Raji (cell line): ENCODE results near the gene ADGRF4.

Source experiments
- POLR2A ChIP-seq: IDR thresholded peaks from 2 replicates; pipeline ENCODE4 v1.6.1; 2011; ENCODE audit warnings: low read depth, low read length, control low read depth; ENCODE audit not compliant: insufficient read depth

ADGRF4 gene

DNA sequence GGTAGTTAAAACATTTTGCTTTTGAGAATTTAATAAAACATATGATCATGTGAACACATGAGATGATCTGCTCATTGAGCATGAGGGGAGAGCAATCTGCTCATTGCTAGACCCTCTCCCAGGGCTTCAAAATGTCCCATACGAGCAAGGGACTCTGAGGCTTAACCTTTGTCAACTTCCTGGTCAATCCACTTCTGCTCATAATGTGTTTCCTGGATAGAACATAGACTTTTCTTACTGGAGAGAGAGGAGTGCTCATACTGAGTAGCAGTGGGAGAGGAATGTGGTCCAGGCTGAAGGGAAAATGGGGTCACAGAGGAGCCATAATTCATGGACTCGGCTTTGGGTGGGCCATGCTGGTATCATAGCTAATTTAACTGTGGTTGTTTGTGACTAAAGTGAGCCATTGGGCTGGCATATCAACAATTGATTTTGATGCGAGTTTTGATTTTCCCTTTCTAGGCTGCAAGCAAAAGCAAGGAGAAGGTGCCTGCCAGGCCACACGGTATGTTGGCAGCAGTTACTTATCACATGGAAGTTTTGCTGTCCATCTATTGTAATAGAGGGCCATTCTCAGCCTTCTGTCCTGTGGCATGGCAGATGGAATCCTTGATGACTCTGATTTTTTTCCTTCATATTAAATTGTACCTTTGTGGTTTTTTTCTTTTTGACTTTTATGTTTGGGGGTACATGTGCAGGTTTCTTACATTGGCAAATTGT is 20.8 kb upstream of the ADGRF4 start:
- no peak for TF ChIP-seq POLR2A

DNA sequence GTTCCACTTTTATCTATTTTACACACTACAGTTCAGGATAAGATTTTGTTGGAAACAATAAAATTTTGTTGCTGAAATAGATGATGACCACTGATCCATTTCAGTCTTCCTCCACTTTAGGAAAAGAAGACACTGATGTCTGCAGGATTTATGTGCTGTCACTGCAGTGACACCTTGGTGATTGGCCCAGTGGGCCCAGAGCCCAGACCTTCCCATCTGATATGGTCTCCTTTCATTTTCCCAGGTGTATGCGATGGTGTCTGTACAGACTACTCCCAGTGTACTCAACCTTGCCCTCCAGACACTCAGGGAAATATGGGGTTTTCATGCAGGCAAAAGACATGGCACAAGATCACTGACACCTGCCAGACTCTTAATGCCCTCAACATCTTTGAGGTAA is 19.6 kb upstream of the ADGRF4 start:
- no peak for TF ChIP-seq POLR2A

DNA sequence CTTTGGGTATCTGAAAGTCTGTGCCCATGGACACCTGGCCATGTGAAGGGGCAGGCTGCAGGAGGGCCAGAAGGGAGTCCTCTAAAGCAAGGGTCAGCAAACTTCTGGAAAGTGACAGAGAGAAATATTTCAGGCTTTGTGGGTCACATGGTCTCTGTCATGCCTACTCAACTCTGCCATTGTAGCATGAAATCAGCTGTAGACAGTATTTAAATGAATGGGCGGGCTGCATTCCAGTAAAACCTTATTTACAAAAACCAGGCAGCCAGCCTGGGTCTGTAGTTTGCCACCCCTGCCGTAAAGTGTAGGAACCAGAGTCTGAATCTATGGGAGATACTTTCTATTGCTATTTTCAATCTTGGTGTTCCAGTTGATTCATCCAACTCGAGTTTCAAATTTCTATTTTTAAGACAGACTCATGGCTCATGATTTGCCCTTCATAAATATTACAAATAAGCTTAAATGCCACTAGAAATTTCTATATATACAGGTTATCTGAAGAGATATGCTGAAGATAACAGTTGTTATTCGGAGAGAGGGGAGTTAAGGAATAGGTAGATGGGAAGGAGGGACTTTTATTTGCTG is 19.0 kb upstream of the ADGRF4 start:
- no peak for TF ChIP-seq POLR2A

DNA sequence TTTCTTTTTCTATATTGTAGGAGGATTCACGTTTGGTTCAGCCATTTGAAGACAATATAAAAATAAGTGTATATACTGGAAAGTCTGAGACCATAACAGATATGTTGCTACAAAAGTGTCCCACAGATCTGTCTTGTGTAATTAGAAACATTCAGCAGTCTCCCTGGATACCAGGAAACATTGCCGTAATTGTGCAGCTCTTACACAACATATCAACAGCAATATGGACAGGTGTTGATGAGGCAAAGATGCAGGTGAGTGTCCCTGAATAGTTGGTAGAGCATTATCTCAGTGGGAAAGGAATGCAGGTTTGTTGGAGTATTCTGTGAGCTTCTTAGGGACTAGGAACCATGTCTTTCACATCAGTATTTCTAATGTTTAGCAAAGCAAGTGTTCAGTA is 18.3 kb upstream of the ADGRF4 start:
- TF ChIP-seq POLR2A: no peak

DNA sequence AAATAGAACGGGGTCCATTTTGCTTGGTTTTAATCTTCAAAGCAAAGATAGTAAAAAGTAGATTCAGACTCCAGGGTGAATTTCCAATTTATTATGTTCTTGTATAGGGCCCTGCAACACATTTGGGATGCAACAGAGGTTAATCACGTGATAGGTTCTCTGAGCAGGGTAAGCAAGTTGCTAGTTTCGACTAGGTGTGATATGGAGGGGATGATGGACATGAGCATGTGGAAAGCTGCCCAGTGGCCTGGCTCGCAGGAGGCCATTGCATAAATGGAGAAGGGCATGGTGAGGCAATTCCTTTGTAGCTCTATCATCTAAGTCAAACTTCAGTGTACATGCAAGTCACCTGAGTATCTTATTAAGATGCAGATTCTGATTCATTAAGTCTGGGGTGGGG is 17.7 kb upstream of the ADGRF4 start:
- TF ChIP-seq POLR2A: no peak

DNA sequence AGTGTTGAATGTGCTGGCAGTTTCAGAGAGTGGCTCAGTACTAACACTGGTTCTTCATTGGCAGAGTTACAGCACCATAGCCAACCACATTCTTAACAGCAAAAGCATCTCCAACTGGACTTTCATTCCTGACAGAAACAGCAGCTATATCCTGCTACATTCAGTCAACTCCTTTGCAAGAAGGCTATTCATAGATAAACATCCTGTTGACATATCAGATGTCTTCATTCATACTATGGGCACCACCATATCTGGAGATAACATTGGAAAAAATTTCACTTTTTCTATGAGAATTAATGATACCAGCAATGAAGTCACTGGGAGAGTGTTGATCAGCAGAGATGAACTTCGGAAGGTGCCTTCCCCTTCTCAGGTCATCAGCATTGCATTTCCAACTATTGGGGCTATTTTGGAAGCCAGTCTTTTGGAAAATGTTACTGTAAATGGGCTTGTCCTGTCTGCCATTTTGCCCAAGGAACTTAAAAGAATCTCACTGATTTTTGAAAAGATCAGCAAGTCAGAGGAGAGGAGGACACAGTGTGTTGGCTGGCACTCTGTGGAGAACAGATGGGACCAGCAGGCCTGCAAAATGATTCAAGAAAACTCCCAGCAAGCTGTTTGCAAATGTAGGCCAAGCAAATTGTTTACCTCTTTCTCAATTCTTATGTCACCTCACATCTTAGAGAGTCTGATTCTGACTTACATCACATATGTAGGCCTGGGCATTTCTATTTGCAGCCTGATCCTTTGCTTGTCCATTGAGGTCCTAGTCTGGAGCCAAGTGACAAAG is 17.0 kb upstream of the ADGRF4 start:
- TF ChIP-seq POLR2A: no peak

DNA sequence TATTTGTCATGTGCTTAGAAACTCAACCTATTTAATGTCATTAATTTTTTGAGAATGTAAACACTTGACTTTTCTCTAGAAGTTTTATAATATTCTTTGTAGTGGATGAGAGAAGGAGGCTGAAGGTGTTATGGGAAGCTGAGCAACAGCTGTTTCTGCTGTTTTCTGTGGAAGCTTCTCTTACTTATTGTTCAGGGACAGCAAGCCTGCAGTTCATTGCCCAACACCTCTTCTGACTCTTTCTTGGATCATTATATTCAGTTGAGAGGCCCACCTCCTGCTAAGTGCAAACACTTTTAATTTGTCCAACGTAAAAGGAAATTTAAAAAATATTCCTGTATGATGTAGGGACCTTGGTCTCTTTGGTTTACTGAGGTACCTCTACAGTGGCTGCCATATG is 12.0 kb upstream of the ADGRF4 start:
- TF ChIP-seq POLR2A: no peak

DNA sequence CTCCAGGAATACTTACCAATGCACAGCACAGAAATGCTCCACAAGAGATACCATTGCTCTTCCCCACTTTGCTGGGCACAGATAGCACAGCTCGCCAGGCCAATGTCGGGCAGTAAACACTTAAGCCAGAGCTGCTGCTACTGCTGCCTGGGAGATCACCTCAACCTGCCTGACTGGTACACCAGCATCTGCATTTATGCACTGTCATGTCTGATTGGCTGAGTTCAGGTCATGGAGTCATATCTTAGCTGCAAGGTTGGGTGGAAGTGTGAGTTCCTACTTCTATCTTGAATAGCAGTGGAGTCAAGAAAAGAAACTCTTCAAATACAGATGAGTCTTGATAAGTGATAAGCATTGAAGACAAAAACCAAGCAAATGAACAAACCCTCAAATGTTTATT is 10.9 kb upstream of the ADGRF4 start:
- no peak for TF ChIP-seq POLR2A

DNA sequence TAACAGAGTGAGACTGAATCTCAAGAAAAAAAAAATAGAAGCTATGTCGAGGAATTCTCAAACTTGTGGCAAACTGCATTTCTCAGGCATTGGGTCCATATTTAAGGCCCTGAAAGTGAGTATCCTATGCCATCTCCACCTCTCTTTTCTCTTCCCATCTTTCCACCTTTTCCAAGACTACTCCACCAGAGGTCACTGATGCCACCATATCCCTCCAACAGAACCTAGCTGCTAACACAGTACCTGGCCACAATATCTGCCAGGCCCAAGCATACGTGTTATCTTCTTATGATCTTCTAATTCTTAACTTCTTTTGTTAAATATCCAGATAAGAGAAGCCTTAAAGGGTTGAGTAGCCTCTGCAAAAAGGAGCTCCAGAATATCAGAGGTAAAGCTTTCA is 8.2 kb upstream of the ADGRF4 start:
- TF ChIP-seq POLR2A: no peak

DNA sequence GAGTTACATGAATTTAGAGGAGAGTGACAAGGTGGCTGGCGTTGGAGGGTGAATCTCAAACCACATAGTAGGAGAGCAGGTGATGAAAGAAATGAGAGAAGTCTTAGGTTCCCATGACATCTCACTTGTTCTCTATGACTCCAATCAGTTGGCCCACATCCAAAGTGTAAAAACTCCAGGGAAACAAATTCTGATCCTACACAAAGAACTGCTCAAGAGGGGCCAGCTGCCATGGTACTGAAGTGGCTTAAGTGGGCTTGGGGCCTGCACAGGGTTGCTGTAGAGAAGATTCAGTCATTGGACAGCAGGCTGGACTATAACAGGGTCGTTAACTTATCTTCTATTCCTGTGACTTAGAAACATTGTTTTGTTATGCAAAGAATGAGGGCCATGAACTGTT is 7.6 kb upstream of the ADGRF4 start:
- TF ChIP-seq POLR2A: no peak

DNA sequence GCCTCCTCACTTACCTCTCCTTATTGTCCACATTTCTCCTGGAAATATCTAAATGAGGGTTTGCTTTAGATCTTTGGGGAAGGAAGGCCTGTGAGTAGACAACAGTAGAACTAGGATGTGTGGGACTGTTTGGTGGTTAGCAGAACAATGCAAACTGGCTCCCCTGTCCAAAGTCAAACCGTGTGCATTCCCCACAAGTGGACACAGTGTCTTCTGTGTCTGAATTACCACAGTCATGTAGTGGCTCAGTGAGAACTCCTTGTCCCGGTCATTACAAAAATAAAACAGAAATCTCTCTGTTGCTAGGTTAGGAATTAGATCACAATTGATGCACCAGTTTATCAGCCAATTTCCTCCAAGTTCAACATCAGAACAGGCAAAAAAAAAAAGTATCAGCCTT is 455 bp upstream of the ADGRF4 start:
- no peak for TF ChIP-seq POLR2A

DNA sequence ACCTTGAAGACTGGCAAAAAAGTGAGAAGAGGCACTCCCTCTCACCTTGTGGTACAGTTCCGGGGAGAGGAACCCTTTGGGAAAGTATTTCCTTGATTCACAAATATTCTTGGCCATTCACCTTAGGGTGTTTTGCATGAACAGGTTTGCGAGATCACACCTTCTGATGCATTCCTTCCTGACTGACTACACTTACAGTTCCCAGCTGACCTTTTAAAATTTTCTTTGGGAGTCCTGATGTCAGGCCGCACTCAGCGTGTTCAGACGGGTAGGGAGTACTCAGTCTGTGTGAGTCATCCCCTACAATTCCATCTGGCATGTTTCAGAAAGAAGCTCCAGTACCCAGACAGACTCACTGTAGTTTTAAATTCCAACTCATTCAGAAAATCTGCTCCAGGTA is 1.7 kb downstream of the ADGRF4 start:
- no peak for TF ChIP-seq POLR2A

DNA sequence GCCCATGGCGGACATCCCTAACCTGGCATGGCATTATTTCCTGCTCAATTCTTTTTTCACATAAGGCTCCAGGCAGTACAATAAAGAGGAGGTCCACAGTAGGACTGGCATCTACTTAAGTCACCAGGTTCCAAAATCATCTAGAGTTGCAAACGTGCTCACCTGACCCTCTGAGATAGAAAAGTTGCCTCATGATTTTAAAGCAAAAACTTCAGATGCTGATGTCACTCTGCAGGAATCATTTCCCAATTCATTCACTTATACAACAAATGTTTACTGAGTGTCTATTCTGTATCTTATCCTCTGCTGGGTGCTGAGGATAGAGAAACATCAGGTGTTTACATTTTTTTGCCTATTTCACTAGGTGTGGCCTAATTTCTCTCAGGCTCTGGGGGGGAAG is 2.2 kb downstream of the ADGRF4 start:
- no peak for TF ChIP-seq POLR2A

DNA sequence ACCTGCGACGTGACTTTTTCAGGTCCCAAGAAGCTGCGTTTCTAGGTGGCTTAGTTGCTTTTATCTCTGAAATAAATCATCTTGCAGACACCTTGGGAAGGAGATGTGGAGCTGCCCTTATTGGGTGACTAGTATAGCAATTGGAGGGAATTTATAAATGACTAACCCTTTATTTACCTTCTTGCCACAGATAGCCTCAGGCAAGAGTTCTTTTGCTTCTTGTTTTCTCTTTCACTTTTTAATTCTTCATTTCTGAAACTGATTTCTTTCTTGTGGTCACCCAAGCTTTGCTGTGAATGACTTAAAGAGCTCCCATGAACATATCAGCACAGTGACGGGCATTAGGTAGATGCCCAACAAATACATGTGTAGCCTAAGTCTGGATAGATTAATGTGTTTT is 3.0 kb downstream of the ADGRF4 start:
- no peak for TF ChIP-seq POLR2A

DNA sequence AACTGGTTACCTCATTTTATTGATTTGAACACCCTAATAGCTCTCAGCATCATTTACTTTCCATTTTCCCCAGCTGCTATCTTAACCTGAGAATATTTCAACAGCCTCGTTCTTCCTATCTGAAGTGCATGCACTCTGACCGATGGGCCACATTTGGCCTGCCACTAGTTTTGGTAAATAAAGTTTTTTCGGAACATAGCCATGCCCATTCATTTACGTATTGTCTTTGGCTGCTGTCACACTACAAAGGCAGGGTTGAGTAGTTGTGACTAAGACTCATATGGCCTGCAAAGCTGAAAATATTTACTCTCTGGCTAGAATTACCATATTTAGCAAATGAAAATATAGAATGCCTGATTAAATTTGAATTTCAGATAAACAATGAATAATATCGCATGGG is 10.8 kb downstream of the ADGRF4 start:
- TF ChIP-seq POLR2A: no peak

DNA sequence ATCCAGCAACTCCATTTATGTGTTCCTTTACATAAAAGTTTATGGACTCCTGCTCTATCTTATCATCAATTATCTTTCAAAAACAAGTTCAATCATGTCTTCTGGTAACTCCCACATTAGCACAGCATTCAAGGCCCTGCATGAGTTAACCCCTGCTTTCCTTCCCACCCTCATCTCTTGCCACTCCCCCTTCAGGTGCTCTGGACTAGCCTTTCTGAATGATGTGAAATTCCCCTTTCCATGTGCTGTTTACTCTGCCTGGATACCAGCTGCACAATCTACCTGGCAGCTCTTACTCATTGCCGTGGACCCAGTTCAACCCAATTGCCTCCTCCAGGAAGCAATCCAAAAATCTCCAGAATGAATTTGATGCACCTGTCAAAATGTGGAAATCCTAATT is 11.9 kb downstream of the ADGRF4 start:
- no peak for TF ChIP-seq POLR2A
